Measurements from ENCODE around the gene PTPDC1.
"Not testable (repeated sequence)": the region's sequence is repeated elsewhere in the genome, so short reads cannot be mapped to it uniquely, and the experiment has no call there.

The PTPDC1 gene

DNA sequence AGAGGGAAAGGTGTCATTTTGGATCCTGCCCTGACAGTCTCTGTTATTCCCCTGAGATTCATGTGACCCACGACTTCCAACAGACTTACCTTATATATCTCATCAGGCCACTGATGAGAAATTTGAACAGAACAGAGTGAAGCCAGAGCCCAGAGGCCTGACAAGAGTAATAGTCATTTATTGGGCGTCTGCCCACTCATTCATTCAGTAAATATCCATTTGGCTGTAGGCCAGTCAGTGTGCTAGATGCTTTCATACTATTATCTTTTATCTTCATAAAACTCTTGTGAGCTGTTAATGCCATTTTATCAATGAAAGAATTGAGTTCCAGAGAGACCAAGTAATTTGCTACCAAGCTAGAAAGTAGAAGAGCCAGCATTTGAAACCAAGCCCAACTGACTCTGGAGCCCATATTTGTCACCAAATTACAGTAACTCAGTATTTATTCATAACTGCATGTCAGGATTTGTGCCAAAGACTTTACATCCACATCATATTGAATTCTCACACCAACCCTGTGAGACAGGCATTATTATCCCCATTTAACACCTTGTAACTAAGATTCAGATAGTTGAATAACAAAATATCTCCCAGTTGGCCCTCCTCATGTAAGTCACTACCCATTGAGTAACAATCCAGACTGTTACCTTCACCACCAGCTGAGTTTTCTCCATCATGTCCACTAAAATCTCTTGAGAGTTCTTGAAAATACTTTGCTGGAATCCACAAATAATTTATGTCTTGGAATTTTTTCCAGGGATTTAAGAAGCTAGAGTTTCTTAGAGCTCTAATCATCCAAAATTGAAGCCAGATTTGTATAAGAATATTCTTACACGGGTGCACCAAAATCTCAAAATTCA is 2.5 kb downstream of the PTPDC1 start:
- DNase-seq (ENCODE audit: low read depth) = peak; percentile 45

GRCh38 chr9:94094219-94095145 is 10.2 kb downstream of the PTPDC1 start:
- not testable (repeated sequence) for DNase-seq (ENCODE audit: low read depth)

DNA sequence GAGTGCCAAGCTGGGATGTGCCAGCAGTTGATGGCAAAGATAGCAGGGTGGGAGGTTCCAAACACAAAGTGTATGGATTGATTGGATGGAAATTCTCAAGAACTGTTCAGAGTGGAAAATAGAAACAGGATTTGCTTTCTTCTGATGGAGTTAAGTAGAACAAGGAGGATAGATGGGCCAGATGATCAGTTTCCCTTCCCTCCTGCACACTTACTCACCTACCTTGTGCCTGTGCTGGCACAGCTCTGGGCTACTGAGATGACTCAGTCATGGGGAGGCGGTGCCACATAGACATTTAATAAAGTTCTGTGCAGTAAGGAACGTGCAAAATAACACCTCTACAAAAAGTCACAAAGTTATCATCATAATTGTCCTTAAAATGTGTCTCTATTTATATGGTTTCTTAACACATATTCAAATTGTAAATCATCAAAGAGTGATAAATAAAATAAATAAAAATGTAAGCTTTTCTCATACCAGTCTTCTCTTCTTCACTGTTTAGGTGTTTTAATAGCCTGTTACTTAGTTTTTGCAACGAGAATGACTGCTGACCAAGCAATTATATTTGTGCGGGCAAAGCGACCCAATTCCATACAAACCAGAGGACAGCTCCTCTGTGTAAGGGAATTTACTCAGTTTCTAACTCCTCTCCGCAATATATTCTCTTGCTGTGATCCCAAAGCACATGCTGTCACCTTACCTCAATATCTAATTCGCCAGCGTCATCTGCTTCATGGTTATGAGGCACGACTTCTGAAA is 12.7 kb downstream of the PTPDC1 start:
- no peak for DNase-seq (ENCODE audit: low read depth)

DNA sequence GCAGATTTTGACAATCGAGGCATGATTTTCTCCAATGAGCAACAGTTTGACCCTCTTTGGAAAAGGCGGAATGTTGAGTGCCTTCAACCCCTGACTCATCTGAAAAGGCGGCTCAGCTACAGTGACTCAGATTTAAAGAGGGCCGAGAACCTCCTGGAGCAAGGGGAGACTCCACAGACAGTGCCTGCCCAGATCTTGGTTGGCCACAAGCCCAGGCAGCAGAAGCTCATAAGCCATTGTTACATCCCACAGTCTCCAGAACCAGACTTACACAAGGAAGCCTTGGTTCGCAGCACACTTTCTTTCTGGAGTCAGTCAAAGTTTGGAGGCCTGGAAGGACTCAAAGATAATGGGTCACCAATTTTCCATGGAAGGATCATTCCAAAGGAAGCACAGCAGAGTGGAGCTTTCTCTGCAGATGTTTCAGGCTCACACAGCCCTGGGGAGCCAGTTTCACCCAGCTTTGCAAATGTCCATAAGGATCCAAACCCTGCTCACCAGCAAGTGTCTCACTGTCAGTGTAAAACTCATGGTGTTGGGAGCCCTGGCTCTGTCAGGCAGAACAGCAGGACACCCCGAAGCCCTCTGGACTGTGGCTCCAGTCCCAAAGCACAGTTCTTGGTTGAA is 13.6 kb downstream of the PTPDC1 start:
- peak; percentile 83 for DNase-seq (ENCODE audit: low read depth)

- DNase-seq (ENCODE audit: low read depth) = no peak
Measured at GRCh38 chr9:94100152-94100879, 16.1 kb downstream of the PTPDC1 start.

- no peak for DNase-seq (ENCODE audit: low read depth)
Measured at GRCh38 chr9:94101162-94101853, 17.0 kb downstream of the PTPDC1 start.

DNA sequence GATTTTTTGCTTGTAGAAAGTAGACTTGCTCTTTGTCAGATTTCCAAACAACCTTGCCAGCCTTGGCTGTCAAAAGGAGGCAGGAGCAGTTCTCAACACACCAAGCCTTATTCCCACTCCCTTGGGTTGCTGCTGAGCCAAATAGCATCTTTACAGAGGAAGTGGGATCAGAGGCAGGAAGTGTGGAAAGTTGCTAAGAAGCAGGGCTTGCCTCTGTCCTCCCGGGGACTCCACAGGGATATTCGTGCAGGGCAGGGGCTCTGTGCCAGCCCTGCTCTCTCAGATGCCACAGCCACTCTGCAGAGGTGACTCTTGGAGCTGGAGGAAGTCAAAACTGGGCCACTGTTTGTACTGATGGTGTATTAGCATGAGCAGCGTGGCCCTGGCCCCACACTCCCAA is 24.3 kb downstream of the PTPDC1 start:
- no peak for DNase-seq (ENCODE audit: low read depth)

- DNase-seq (ENCODE audit: low read depth) = no peak
Measured at GRCh38 chr9:94110821-94111252, 26.6 kb downstream of the PTPDC1 start.

DNA sequence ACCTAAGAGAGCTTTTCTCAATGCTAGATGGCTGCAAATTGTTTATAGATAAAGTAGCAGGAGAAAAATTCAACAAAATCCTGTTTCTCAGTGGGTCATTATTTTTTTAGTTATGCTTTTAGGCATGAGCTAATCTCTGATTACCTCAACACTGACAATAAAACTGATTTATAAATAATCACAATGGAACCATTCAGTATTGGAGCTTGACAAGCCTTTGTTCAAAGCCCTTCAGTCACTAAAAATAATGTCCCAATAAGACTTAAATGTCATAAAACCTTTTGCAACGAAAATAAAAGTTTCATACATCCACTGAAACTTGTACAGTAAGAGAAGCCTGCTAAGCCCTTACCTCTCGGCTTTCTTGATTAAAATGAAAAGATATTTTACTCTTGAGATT is 27.2 kb downstream of the PTPDC1 start:
- no peak for DNase-seq (ENCODE audit: low read depth)

DNA sequence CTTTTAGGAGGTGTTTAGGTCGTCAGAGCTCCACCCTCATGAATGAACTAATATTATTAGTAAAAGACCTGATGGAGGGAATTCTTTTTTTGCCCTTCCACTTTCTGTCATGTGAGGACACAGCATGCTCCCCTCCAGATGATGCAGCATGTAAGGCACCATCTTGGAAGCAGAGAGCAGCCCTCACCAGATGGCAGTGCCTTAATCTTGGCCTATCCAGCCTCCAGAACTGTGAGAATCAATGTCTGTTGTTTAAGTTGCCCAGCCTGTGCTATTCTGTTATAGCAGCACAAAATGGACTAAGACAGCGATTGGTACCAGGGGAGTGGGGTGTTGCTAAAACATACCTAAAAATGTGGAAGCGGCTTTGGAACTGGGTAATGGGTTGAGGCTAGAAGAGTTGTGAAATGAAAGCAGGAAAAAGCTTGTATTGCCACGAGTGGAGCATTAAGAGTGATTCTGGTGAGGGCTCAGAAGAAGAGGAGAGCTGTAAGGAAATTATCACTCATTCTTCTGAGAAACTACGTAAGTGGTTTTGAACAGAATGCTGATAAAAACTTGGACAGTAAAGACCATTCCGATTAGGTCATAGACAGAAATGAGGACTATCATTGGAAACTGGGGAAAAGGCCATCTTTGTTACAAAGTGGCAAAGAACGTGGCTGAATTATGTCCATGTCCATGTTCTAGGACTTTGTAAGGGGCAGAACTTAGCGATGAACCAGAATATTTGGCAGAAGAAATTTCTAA is 28.6 kb downstream of the PTPDC1 start:
- DNase-seq (ENCODE audit: low read depth) = no peak

GRCh38 chr9:94120088-94120487 is 35.8 kb downstream of the PTPDC1 start:
- DNase-seq (ENCODE audit: low read depth) = not testable (repeated sequence)

DNA sequence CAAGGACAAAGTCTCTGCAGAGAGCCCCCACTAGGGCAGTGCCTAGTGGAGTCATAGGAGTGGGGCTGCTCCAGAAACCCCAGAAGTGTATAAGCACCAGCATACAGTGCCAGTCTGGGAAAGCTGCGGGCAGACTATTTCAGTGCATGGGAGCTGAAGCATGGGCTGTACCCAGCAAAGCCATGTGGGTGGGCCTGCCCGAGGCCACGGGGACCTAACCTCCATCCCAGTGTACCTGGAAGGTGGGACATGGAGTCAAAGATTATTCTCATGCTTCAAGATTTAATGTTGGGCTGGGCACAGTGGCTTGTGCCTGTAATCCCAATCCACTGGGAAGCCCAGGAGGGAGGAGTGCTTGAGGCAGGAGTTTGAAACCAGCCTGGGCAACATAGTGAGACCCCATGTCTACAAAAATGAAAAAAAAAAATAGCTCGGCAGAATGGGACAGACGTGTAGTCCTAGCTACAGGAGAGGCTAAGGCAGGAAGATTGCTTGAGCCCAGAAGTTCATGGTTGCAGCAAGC is 36.7 kb downstream of the PTPDC1 start:
- no peak for DNase-seq (ENCODE audit: low read depth)

- no peak for DNase-seq (ENCODE audit: low read depth)
Measured at GRCh38 chr9:94126844-94127243, 42.6 kb downstream of the PTPDC1 start.

DNA sequence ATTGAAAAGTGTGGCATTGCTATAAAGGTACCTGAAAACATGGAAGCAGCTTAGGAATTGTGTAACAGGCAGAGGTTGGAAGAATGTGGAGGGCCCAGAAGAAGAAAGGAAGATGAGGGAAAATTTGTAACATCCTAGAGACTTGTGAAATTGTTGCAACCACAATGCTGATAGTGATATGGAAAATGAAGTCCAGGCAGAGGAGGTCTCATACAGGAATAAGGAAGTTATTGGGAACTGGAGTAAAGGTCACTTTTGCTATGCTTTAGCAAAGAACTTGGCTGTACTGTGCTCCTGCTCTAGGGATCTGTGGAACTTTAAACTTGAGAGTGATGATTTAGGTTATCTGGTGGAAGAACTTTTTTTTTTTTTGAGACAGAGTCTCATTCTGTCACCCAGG is 43.5 kb downstream of the PTPDC1 start:
- DNase-seq (ENCODE audit: low read depth) = no peak

DNA sequence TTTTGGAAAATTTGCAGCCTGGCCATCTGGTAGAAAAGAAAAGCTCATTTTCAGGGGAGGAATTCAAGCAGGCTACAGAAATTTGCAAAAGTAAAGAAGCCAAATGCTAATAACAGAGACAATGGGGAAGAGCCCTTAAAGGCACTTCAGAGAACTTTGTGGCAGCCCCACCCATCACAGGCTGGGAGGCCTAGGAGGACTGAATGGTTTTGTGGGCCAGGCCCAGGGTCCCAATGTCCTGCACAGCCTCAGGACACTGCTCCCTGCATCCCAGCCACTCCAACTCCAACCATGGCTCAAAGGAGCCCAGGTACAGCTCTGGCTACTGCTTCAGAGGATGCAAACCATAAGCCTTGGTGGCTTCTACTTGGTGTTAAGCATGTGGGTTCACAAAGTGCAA is 44.3 kb downstream of the PTPDC1 start:
- no peak for DNase-seq (ENCODE audit: low read depth)

DNA sequence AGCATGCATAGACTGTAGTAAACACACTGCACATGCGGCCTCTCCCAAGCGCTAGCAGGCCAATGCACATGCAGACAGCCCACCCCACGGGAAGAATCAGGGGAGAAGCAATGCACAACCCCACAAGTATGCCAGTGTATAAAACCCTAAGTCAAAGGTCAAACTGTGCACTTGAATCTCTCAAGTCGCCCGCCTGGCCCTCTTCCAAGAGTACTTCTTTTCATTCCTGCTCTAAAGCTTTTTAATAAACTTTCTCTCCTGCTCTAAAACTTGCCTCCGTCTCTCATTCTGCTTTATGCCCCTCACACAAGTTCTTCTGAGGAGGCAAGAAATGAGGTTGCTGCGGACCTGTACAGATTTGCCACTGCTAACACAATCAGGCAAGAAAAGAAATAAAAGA is 50.4 kb downstream of the PTPDC1 start:
- no peak for DNase-seq (ENCODE audit: low read depth)

DNA sequence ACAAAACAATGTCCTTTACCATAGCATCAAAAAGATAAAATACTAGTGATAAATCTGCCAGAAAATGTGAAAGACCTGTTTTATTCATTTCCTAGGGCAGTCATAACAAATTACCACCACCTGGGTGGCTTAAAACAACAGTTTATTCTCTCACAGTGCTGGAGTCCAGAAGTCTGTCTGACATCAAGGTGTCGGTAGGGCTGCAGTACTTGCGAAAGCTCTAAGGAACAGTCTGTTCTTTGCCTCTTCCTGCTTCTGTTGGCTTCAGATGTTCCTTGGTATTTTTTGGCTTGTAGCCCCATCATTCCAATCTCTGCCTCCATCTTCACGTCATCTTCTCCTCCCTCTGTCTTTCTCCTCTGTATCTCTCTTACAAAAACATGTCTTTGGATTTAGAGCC is 51.0 kb downstream of the PTPDC1 start:
- peak; percentile 54 for DNase-seq (ENCODE audit: low read depth)

DNA sequence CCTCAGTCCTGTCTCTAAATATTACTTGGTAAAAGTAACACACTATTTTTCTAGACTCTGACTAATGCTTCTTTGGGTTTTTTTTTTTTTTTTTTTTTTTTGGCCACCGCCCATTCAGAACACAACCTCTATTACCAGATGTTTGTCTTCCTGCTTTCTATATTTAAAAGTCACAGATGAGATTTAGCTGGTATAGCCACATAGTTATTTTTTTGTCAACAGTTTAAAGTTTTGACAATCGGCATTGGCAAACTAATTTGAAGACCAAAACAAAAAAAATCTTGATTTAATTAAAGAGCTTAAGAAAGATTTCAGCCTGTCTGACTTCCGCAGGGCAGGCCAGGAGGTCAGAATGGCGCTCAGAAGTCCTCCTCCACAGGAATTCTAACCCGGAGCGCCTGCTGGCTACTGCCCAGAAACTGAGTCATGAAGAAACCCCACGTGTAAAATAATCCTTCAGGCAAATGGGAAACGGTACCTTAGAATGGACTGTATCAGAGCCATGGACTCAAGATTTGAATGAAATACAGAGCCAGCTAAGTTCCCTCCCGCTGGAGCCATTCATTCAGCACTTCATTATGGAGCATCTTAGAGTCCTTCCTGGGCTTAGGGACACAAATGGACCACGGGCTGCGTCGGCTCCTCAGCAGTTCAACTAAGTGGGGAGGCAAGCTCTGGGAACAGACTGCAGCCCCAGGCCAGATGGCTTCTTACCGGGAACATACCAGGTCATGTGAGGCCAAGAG is 55.6 kb downstream of the PTPDC1 start:
- DNase-seq (ENCODE audit: low read depth) = peak; percentile 97

DNA sequence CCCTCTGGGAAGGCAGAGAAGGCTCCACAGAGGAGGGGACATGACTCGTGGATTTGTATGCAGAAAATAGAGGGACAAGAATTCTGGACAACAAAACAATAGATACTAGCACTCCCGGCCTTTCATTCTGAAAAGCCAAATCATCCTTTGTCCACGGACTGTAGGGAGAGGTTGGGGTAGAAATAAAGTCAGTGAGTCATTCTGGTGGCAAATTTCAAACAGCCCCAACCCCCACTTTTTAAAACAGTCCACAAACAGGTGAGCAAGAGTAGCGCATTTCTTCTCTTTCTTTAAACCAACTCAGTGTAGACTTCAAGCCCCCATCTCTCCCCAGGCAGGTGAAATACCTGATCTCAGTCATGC is 56.1 kb downstream of the PTPDC1 start:
- DNase-seq (ENCODE audit: low read depth) = no peak

Measured in GM04504 (cell line).